H9 (cell line): ENCODE measurements around the gene USP13. TPM values are rescaled to one million over a fixed set of nuclear protein-coding genes. Genes with fewer than 3 reads are reported as not detected.

ENCODE experiments used
- DNase-seq: peaks from one replicate; pipeline ENCODE4 v3.0.0-alpha.2; 2017
- H2AFZ ChIP-seq: one replicate; pipeline ENCODE4 v1.6.1; 2013; ENCODE audit warnings: mild to moderate bottlenecking, low read length, control low read depth, moderate library complexity
- H2AK5ac ChIP-seq: 2 replicates; pipeline ENCODE4 v1.6.1; 2013; ENCODE audit warnings: low read length, control low read depth, mixed read lengths; ENCODE audit not compliant: insufficient read length
- H2BK120ac ChIP-seq: one replicate; pipeline ENCODE4 v1.6.1; 2013; ENCODE audit warnings: low read depth, mild to moderate bottlenecking, low read length, control low read depth, inconsistent platforms; ENCODE audit not compliant: poor library complexity, severe bottlenecking
- H2BK12ac ChIP-seq: 2 replicates; pipeline ENCODE4 v1.6.1; 2013; ENCODE audit warnings: low read length, control low read depth, mixed read lengths, low read depth; ENCODE audit not compliant: insufficient read length
- H2BK15ac ChIP-seq: 2 replicates; pipeline ENCODE4 v1.6.1; 2013; ENCODE audit warnings: low read depth, low read length, control low read depth
- H2BK20ac ChIP-seq: one replicate; pipeline ENCODE4 v1.6.1; 2013; ENCODE audit warnings: low read depth, mild to moderate bottlenecking, low read length, control low read depth, inconsistent platforms; ENCODE audit not compliant: poor library complexity, severe bottlenecking
- H2BK5ac ChIP-seq: 2 replicates; pipeline ENCODE4 v1.6.1; 2013; ENCODE audit warnings: low read length, control low read depth, mixed read lengths; ENCODE audit not compliant: insufficient read length
- H3K14ac ChIP-seq: 2 replicates; pipeline ENCODE4 v1.6.1; 2013; ENCODE audit warnings: low read length, control low read depth; ENCODE audit not compliant: insufficient read depth
- H3K18ac ChIP-seq: 2 replicates; pipeline ENCODE4 v1.6.1; 2013; ENCODE audit warnings: low read depth, mild to moderate bottlenecking, mixed read lengths, low read length, control low read depth; ENCODE audit not compliant: insufficient read length
- H3K23ac ChIP-seq: 2 replicates; pipeline ENCODE4 v1.6.1; 2013; ENCODE audit warnings: low read length, control low read depth, mixed read lengths, low read depth; ENCODE audit not compliant: insufficient read length
- H3K23me2 ChIP-seq: 2 replicates; pipeline ENCODE4 v1.6.1; 2013; ENCODE audit warnings: low read depth, mild to moderate bottlenecking, mixed read lengths, low read length, control low read depth; ENCODE audit not compliant: insufficient read length, poor library complexity, severe bottlenecking
- H3K27ac ChIP-seq: 2 replicates; pipeline ENCODE4 v1.5.1; 2013; ENCODE audit warnings: low read length, control low read depth, mixed read lengths, low read depth; ENCODE audit not compliant: insufficient read length
- H3K27me3 ChIP-seq: 2 replicates; pipeline ENCODE4 v1.6.1; 2013; ENCODE audit warnings: low read length, control low read depth, inconsistent platforms; ENCODE audit not compliant: insufficient read depth
- H3K4ac ChIP-seq: 2 replicates; pipeline ENCODE4 v1.6.1; 2013; ENCODE audit warnings: low read depth, mild to moderate bottlenecking, control low read depth, inconsistent platforms, low read length, moderate library complexity
- H3K4me1 ChIP-seq: 2 replicates; pipeline ENCODE4 v1.6.1; 2013; ENCODE audit warnings: low read length, control low read depth, inconsistent platforms; ENCODE audit not compliant: insufficient read depth
- H3K4me2 ChIP-seq: 2 replicates; pipeline ENCODE4 v1.6.1; 2013; ENCODE audit warnings: low read length, control low read depth, mixed read lengths; ENCODE audit not compliant: insufficient read length, insufficient read depth
- H3K56ac ChIP-seq: 2 replicates; pipeline ENCODE4 v1.6.1; 2013; ENCODE audit warnings: low read depth, mild to moderate bottlenecking, mixed read lengths, low read length, control low read depth; ENCODE audit not compliant: insufficient read length
- H3K79me1 ChIP-seq: 2 replicates; pipeline ENCODE4 v1.6.1; 2013; ENCODE audit warnings: low read depth, mild to moderate bottlenecking, moderate library complexity, low read length, control low read depth, inconsistent platforms; ENCODE audit not compliant: insufficient read depth, poor library complexity, severe bottlenecking
- H3K79me2 ChIP-seq: 2 replicates; pipeline ENCODE4 v1.6.1; 2013; ENCODE audit warnings: low read length, control low read depth, inconsistent platforms; ENCODE audit not compliant: insufficient read depth
- H3K9ac ChIP-seq: 2 replicates; pipeline ENCODE4 v1.6.1; 2013; ENCODE audit warnings: low read length, control low read depth, mixed read lengths; ENCODE audit not compliant: insufficient read length; ENCODE audit errors: extremely low read depth
- H3K9me3 ChIP-seq: one replicate; pipeline ENCODE4 v1.6.1; 2013; ENCODE audit warnings: low read depth, low read length, inconsistent platforms; ENCODE audit not compliant: control insufficient read depth
- H3T11ph ChIP-seq: one replicate; pipeline ENCODE4 v1.6.1; 2013; ENCODE audit warnings: mild to moderate bottlenecking, low read length, control low read depth, inconsistent platforms
- H4K20me1 ChIP-seq: one replicate; pipeline ENCODE4 v1.6.1; 2013; ENCODE audit not compliant: control insufficient read depth, insufficient read length, insufficient read depth
- H4K5ac ChIP-seq: 2 replicates; pipeline ENCODE4 v1.6.1; 2013; ENCODE audit warnings: low read depth, mild to moderate bottlenecking, mixed read lengths, low read length, control low read depth; ENCODE audit not compliant: insufficient read length
- H4K8ac ChIP-seq: replicated peaks from 2 replicates; pipeline ENCODE4 v1.6.1; 2013; ENCODE audit warnings: low read length, control low read depth, mixed read lengths, low read depth; ENCODE audit not compliant: insufficient read length
- H4K91ac ChIP-seq: 2 replicates; pipeline ENCODE4 v1.6.1; 2013; ENCODE audit warnings: low read depth, mild to moderate bottlenecking, moderate library complexity, mixed read lengths, low read length, control low read depth; ENCODE audit not compliant: insufficient read length
- H3K27ac Mint-ChIP-seq, 3 experiments: 2 replicates in 2 of 3; 3 replicates in 1 of 3; pipeline ENCODE4 v1.8.0; 2020 to 2021; ENCODE audit warnings: mixed read lengths in 3 of 3, mild to moderate bottlenecking in 1 of 3, moderate library complexity in 1 of 3
- H3K27me3 Mint-ChIP-seq: 2 replicates; pipeline ENCODE4 v1.8.0; 2021; ENCODE audit warnings: low read depth, mild to moderate bottlenecking, moderate library complexity, mixed read lengths
- H3K36me3 Mint-ChIP-seq, 3 experiments: 2 replicates in 2 of 3; 3 replicates in 1 of 3; pipeline ENCODE4 v1.8.0; 2020 to 2021; ENCODE audit warnings: low read depth in 3 of 3, mixed read lengths in 3 of 3; ENCODE audit not compliant: insufficient read depth in 1 of 3
- H3K4me1 Mint-ChIP-seq, 2 experiments: 2 replicates each; pipeline ENCODE4 v1.8.0; 2020; ENCODE audit warnings: mixed read lengths in 2 of 2
- H3K4me3 Mint-ChIP-seq, 2 experiments: 2 replicates in 1 of 2; 3 replicates in 1 of 2; pipeline ENCODE4 v1.8.0; 2020 to 2021; ENCODE audit warnings: mild to moderate bottlenecking in 2 of 2, mixed read lengths in 2 of 2, moderate library complexity in 1 of 2
- H3K9me3 Mint-ChIP-seq, 2 experiments: 2 replicates in 1 of 2; 3 replicates in 1 of 2; pipeline ENCODE4 v1.8.0; 2020; ENCODE audit warnings: mild to moderate bottlenecking in 2 of 2, mixed read lengths in 2 of 2, moderate library complexity in 1 of 2
- WGBS: extraction: QIAGEN DNeasy Blood & Tissue Kit; methylation state at CpG from one replicate; pipeline ENCODE4 v1.1.7; 2013; ENCODE audit warnings: missing lambda C conversion rate, low lambda C conversion rate, mixed read lengths; ENCODE audit not compliant: insufficient read length; ENCODE audit errors: extremely low coverage; 5-methylcytosine and 5-hydroxymethylcytosine counted together
- total RNA-seq: library from RNA; stranded (reverse); gene quantifications from 2 replicates; pipeline ENCODE4 v1.2.1, GENCODE V29; 2021
- TF ChIP-seq, protein P1 (sequence below): fragments of 200-600 bp; sonication (generic); conservative IDR thresholded peaks from 3 replicates; pipeline ENCODE4 v1.8.0; 2021; ENCODE audit warnings: antibody characterized with exemption, mild to moderate bottlenecking

Gene USP13
- total RNA-seq, 1 experiment from 2014 or later: 26.7 TPM

DNA sequence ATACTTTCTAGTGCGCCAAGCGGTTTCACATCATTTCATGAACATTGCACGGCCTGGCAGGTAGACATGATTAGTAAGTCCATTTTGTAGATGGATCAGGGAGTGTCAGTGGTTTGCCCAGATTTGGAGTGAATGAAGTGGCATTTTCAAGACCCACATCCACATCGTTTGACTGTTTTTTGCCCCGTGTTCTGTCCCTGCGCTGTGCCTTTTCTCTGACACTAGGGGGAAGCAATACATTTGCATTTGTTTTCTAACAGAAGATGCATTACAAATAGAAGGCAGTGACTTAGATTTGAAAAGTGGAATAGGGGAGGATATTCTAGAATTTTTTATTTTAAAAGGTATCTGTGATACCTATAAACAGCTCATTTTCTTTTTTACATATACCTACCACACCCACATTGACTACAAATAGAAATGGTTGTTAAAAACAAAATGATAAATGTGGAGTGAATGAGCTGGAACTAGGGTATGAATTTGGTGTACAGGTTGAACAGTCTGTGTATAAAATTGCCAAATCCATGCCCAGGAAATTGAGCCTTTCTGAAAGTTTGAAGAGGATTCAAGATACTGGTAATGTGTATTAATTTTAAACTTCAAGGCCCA, 98.0 kb downstream of the USP13 start:
- H3K36me3 Mint-ChIP-seq: peaks cover 2 to 23% (median 15%) of the 10 kb centered on the region in 3 experiments; a peak in 6 of 7 replicates
- WGBS: no CpG with 5 or more reads among the region's 6 CpGs
- no peak overlapping the region for H2AFZ ChIP-seq

More for the DNA sequence above, 98.0 kb downstream of the USP13 start:
- no peak overlapping the region for H3K27ac ChIP-seq
- H3K14ac ChIP-seq: no peak overlapping the region
- no peaks in the 10 kb centered on the region for H3K9me3 ChIP-seq
- no peak overlapping the region for H2BK15ac ChIP-seq
- Mint-ChIP-seq H3K27me3 (no peaks in the 10 kb centered on the region), H3K27ac (no peak overlapping the region; a peak in 1 of 7 replicates), H3K4me3 (no peak overlapping the region), H3K9me3 (no peaks in the 10 kb centered on the region), H3K4me1 (peaks cover 5 to 6% of the 10 kb centered on the region in 2 experiments)
- no peak overlapping the region for H3K9ac ChIP-seq
- H3K4ac ChIP-seq: no peak overlapping the region
- H3K56ac ChIP-seq: no peak overlapping the region
- no peak overlapping the region for H2BK20ac ChIP-seq
- no peaks in the 10 kb centered on the region for H3K23me2 ChIP-seq
- no peak overlapping the region for H4K5ac ChIP-seq
- H3K4me1 ChIP-seq: no peaks in the 10 kb centered on the region; the same call in 1 of the 2 replicates
- H3K79me2 ChIP-seq: no peaks in the 10 kb centered on the region
- H3K27me3 ChIP-seq: no peaks in the 10 kb centered on the region
- H2AK5ac ChIP-seq: no peak overlapping the region
- H4K91ac ChIP-seq: no peak overlapping the region
- TF ChIP-seq, protein P1, sequence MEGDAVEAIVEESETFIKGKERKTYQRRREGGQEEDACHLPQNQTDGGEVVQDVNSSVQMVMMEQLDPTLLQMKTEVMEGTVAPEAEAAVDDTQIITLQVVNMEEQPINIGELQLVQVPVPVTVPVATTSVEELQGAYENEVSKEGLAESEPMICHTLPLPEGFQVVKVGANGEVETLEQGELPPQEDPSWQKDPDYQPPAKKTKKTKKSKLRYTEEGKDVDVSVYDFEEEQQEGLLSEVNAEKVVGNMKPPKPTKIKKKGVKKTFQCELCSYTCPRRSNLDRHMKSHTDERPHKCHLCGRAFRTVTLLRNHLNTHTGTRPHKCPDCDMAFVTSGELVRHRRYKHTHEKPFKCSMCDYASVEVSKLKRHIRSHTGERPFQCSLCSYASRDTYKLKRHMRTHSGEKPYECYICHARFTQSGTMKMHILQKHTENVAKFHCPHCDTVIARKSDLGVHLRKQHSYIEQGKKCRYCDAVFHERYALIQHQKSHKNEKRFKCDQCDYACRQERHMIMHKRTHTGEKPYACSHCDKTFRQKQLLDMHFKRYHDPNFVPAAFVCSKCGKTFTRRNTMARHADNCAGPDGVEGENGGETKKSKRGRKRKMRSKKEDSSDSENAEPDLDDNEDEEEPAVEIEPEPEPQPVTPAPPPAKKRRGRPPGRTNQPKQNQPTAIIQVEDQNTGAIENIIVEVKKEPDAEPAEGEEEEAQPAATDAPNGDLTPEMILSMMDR: peak; percentile 66
- no peak overlapping the region for H3K23ac ChIP-seq
- no peak overlapping the region for H2BK12ac ChIP-seq
- H2BK5ac ChIP-seq: no peak overlapping the region
- no peak overlapping the region for H3K4me2 ChIP-seq
- H3K18ac ChIP-seq: no peak overlapping the region
- no peak overlapping the region for H2BK120ac ChIP-seq
- no peak overlapping the region for H3T11ph ChIP-seq
- no peaks in the 10 kb centered on the region for H4K20me1 ChIP-seq
- no peak for DNase-seq
- no peaks in the 10 kb centered on the region for H3K79me1 ChIP-seq
- no peak overlapping the region for H4K8ac ChIP-seq
